Erythroblast (primary cell): ENCODE results near the gene NCLN.

Source experiments
- GATA1 ChIP-seq: IDR thresholded peaks from 2 replicates; pipeline ENCODE4 v1.6.1; 2011; ENCODE audit warnings: low read depth, mild to moderate bottlenecking, control low read depth, low read length, moderate library complexity
- POLR2A ChIP-seq: IDR thresholded peaks from 2 replicates; pipeline ENCODE4 v1.6.1; 2011; ENCODE audit warnings: mild to moderate bottlenecking, low read length

DNA sequence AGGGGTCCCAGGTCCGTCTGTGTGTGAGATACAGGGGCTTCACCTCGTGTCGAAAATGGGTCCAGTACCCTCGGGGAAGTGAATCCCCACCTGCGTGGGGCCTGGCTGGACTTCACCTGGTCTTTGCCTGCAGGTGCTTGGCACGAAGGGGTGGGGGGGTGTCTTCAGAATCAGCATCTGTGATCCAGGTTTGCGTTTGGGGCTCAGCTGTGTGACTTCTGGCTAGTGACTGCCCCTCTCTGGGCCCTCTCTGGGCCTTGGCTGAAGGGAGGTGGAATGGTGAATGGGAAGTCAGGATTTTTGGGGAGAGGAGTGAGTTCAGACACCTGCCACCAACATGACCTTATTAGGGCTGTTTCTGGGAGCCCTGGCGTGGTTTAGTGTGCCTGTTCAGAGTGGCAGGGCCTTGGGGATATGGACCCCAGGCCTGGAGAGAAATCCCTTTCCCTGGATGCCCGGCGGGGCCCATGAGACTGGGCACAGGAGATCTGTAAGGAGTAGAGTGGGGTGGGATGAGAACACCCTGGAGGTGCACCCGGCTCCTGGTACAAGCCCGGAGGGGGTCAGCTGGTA is 41.4 kb downstream of the NCLN start:
- TF ChIP-seq POLR2A = no peak
- no peak for TF ChIP-seq GATA1
